Occipital lobe (tissue), 2 donors: Measurements from ENCODE around the gene ZC3HAV1. TPM values are rescaled to one million over a fixed set of nuclear protein-coding genes. Genes with fewer than 3 reads are reported as not detected.
A peak's percentile ranks its signal among the peaks of the same experiment; 100 is the strongest.

Experiments used
- DNase-seq: peaks from one replicate; lab custom pipeline; 2025; lab: John Stamatoyannopoulos, UW
- total RNA-seq: library from RNA; depleted of rRNA; stranded (reverse); fragments of >200 nt; gene quantifications from one replicate; pipeline ENCODE4 v1.2.3, GENCODE V29; 2014

ZC3HAV1 gene
- total RNA-seq, 1 donor from 2014 or later: 5.9 TPM

DNA sequence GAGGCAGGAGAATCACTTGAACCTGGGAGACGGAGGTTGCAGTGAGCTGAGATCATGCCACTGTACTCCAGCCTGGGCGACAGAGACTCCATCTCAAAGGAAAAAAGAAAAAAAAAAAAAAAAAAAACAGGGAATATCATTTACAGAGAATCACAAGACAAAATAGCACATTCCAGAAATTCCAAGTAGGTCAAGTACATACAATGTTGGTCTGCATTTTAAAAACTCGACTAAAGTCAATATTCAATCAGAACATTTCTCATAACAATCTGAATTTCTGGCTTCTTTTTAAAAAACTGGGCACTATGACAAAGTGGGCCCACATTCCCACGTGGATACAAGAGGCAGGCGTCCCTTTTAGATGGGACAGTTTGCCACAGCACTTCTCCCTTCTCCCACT lies 86.4 kb downstream of the ZC3HAV1 start:
- DNase-seq: no peak

DNA sequence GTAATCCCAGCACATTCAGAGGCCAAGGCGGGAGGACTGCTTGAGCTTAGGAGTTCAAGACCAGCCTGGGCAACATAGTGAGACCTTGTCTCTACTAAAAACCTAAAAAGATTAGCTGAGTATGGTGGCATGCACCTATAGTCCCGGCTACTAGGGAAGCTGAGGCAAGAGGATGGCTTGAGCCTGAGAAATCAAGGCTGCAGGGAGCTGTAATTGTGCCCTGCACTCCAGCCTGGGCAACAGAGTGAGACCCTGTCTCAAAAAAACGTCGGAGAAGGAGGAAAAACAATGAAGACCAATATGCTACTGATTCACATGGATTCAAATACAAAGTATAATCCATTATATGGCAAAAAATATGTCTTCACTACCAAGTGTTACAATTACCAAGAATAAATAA lies 87.2 kb downstream of the ZC3HAV1 start:
- DNase-seq: no peak

DNA sequence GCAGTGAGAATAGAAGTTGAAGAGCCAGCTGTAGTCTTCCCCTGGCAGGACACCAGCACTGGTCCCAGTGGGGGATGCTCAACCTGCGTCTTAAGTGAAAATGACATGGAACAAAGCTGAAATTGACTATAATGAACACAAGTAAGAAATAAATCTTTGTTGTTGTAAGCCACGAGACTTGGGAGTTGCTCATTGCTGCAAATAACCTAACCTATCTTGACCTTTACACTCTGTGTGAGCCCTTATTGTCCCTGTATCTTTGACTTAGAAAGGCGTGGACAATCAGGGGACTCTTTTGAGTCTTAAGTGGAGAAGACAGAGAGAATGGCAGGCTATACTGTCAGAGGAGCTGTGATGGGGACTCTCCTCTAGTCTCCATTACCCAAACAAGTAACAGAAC lies 90.6 kb downstream of the ZC3HAV1 start:
- DNase-seq: no peak

DNA sequence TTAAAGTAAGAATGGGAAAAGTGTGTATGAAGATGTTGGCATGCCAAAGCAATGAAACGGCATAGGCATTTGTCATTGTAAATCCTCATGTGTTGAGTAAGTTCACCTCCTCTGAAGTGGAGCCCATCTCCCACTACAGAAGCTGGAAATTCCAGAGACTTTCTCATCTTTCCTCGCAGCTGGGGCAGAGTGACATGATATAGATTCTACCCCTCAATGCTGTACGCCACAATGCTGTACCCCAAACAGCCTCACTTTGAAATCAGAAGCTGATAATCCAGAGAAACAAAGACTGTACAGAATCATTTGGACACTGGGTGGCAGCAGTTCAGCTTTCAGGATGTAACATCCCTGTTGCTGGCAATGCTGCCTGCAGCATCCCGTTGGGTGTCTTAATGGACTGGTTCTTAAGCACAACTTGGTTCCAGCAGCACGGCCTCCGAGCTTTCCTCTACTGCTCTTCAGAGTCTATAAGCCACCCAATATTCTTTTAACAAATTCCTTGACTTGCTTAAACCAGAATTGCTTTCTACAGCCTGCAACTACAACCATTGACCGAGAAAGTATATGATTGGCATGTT lies 92.5 kb downstream of the ZC3HAV1 start:
- DNase-seq: peak; percentile 42

DNA sequence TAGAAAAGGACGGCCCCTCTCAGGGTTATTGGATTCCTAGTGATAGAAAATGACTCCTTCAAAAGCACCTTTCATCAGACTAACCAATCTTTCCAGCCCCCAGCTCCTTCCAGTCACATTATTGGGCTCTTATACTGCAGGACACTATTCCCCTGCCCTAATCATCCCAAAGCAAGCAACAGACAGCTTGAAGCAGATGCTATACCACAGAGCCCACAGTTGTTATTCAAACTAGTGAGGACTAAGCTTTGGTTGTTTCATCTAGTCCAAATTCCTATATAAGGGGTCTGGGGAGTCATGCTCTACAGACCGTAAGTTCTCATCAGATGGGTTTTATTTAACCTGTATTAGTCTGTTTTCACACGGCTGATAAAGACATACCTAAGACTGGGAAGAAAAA lies 98.1 kb downstream of the ZC3HAV1 start:
- no peak for DNase-seq

DNA sequence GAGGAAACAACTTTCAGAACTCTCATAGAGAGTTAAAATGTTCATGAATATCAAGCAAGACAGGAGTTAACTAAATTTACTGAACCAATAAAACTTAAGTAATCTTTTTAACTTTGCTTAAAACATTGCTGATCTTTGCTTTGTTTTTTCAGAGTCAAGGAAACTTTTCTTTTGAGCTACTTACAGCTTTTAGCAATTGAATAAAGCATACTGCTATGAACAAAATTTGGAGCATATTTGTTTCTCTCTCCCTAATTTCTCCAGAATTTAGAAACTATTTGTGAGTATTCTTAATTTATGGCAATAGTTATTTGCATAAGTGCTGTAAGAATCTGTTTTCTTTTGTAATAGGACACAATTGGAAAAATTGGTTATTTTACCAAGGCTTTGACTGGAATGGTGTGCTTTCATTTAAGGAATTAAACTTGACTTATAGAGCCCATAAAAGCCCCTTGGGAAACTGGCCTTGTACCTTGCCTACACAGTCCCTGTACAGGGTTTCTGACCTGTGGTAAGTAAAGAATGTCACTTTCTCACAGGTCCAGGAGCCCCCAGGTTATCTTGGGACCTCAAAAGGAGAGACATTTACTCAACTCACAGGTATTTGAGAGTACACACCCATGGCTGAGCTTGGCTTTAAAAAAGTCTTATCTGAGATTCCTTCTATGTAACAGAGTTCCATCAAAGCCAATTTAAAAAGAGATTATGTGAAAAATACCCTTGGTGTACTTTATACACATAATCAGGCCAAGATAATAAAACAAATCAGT lies 105.0 kb downstream of the ZC3HAV1 start:
- DNase-seq: no peak

DNA sequence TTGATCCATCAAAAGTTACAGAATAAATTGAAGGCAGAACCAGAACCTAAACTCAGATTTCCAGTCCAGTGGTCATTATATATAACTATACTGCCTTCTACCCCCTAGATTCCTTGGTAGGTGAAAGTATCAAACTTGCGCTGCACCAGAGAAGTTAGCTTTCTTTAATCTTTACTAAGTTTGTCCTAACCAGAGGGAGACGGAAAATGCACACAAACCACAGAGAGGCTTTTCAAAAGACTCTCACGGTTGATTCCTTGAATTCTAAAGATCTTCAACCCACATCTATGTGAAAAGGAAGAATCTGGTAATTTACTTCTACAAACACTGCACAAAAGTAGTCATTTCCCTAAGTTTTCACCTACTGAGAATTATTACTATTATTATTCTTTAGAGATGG lies 110.1 kb downstream of the ZC3HAV1 start:
- DNase-seq: no peak

Other genes starting within 250 kb of the ZC3HAV1 start
- 28.4 TPM for gene KIAA1549, start 128.3 kb downstream of the ZC3HAV1 start, total RNA-seq
- gene ZC3HAV1L, start 73.7 kb downstream of the ZC3HAV1 start, total RNA-seq: 10.8 TPM
- 23.7 TPM for gene UBN2, start 121.5 kb upstream of the ZC3HAV1 start, total RNA-seq
- gene FMC1, start 231.6 kb upstream of the ZC3HAV1 start, total RNA-seq: 16.8 TPM